ENCODE results near the gene CNTN4. TPM values are rescaled to one million over a fixed set of nuclear protein-coding genes. Genes with fewer than 3 reads are reported as not detected.

Gene CNTN4
- total RNA-seq, 3 donors from 2014 or later (not counting 1 experiment from before 2014, with no cell fraction given), result not detected

DNA sequence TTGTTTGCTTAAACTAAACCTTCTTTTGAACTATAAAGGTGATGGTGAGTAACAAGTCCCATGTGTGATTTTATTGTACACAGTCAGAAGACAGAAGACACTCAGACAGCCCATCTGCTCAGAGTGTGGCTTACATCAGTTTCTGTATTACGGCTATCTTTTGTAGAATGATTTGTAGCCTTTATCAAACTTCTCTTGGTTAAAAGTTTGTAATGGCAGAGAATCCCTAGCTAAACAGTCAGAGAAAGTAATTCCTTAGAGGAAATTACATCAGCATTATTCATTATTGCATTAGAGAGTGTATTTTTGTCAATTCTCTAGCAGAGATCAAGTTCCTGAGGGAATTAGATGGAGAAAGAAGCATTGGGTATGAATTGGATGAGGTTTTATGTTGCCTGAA is 500.8 kb downstream of the CNTN4 start:
- ATAC-seq (no peak), DNase-seq (no peak)
- intact Hi-C loops (cut with micrococcal nuclease), result no loop called here
- Mint-ChIP-seq H3K4me3 (no peak overlapping the region), H3K27me3 (ENCODE audit: low read depth in 2 of 2) (no peaks in the 10 kb centered on the region), H3K9me3 (peaks cover 2 to 3% of the 10 kb centered on the region in 2 donors), H3K4me1 (no peaks in the 10 kb centered on the region), H3K27ac (no peak overlapping the region), H3K36me3 (no peaks in the 10 kb centered on the region)
- H3K36me3 ChIP-seq (ENCODE audit: control insufficient read depth, insufficient read depth, low read length), result no peaks in the 10 kb centered on the region
- no peak overlapping the region for H3K27ac ChIP-seq (ENCODE audit: low read length)
- H3K4me3 ChIP-seq (ENCODE audit: low read length), result no peak overlapping the region
- H3K9me3 ChIP-seq (ENCODE audit: control insufficient read depth, insufficient read depth, low read length), result no peaks in the 10 kb centered on the region
- TF ChIP-seq, protein P1, sequence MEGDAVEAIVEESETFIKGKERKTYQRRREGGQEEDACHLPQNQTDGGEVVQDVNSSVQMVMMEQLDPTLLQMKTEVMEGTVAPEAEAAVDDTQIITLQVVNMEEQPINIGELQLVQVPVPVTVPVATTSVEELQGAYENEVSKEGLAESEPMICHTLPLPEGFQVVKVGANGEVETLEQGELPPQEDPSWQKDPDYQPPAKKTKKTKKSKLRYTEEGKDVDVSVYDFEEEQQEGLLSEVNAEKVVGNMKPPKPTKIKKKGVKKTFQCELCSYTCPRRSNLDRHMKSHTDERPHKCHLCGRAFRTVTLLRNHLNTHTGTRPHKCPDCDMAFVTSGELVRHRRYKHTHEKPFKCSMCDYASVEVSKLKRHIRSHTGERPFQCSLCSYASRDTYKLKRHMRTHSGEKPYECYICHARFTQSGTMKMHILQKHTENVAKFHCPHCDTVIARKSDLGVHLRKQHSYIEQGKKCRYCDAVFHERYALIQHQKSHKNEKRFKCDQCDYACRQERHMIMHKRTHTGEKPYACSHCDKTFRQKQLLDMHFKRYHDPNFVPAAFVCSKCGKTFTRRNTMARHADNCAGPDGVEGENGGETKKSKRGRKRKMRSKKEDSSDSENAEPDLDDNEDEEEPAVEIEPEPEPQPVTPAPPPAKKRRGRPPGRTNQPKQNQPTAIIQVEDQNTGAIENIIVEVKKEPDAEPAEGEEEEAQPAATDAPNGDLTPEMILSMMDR (IDR thresholded peaks at IDR 0.05), result no peak
- H3K4me1 ChIP-seq (ENCODE audit: control insufficient read depth, insufficient read depth, low read length), result no peaks in the 10 kb centered on the region
- H3K27me3 ChIP-seq (ENCODE audit: control insufficient read depth, insufficient read depth, low read length), result no peaks in the 10 kb centered on the region
- 100% methylated on average over 1 of the region's 1 CpG for WGBS (ENCODE audit: insufficient coverage)

DNA sequence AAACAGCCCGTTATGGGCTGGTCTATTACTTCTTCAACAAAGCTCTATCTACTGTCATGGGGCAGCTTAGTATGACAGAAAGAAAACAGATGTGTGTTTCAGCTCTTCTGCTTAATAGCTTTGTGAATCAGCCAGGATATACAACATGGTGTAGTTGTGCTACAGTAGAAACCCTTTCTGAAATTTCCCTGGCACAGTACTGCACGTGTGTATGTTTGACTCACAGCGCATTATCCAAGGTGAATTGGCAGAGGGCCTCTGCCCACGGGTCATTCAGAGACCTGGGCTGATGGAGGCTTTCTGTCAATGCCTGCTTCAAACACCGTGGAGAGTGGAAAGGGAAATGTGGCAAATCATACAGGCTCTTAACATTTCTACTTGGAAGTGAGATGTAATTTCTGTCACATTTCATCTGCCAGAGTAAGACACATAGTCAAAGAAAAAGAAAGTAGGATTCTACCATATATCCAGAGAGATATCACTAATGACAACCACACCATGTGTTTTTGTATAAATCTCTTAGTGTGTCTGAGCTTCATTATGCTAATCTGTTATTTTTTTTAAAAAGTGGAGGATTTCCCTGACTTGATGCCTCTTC is 505.1 kb downstream of the CNTN4 start:
- DNase-seq, result no peak
- Histone ChIP-seq H3K4me3 (ENCODE audit: low read length) (no peak overlapping the region), H3K27ac (ENCODE audit: low read length) (no peak overlapping the region), H3K27me3 (ENCODE audit: control insufficient read depth, insufficient read depth, low read length) (no peaks in the 10 kb centered on the region), H3K4me1 (ENCODE audit: control insufficient read depth, insufficient read depth, low read length) (no peaks in the 10 kb centered on the region), H3K9me3 (ENCODE audit: control insufficient read depth, insufficient read depth, low read length) (no peaks in the 10 kb centered on the region), H3K36me3 (ENCODE audit: control insufficient read depth, insufficient read depth, low read length) (no peaks in the 10 kb centered on the region)
- no peak overlapping the region for H3K27ac Mint-ChIP-seq
- no peak for ATAC-seq
- intact Hi-C loops (cut with micrococcal nuclease), result no loop called here
- TF ChIP-seq, protein P1 (IDR thresholded peaks at IDR 0.05), result no peak
- H3K4me1 Mint-ChIP-seq, result no peaks in the 10 kb centered on the region
- no peaks in the 10 kb centered on the region for H3K27me3 Mint-ChIP-seq (ENCODE audit: low read depth in 2 of 2)
- no peak overlapping the region for H3K4me3 Mint-ChIP-seq
- H3K9me3 Mint-ChIP-seq, result peaks cover 0 to 9% of the 10 kb centered on the region in 2 donors
- 80% methylated on average over 4 of the region's 5 CpGs for WGBS (ENCODE audit: insufficient coverage)
- no peaks in the 10 kb centered on the region for H3K36me3 Mint-ChIP-seq

DNA sequence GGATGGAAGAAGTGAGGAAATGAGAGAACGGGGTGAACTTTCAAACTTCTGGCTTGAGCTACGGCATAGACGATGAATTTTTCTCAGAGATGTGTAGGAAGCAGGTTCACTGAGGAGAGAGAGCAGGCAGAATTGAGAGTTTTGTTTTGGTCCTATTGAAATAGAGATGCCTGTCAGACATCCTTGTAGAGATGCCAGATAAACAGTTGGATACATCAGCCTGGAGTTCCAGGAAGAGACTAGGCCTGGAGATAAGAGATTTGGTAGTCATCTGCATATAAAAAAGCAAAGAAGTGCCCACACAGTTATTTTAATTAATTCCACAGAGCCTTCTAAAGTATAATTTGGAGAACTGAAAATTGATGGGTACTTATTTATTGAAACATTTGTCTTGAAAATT is 515.9 kb downstream of the CNTN4 start:
- 95% methylated on average over 3 of the region's 3 CpGs for WGBS (ENCODE audit: insufficient coverage)
- H3K27ac ChIP-seq (ENCODE audit: low read length), result no peak overlapping the region
- Mint-ChIP-seq H3K9me3 (peaks cover 3 to 9% of the 10 kb centered on the region in 2 donors), H3K4me1 (no peaks in the 10 kb centered on the region), H3K4me3 (no peak overlapping the region), H3K27ac (no peak overlapping the region), H3K27me3 (ENCODE audit: low read depth in 2 of 2) (no peaks in the 10 kb centered on the region), H3K36me3 (no peaks in the 10 kb centered on the region)
- ATAC-seq, result no peak
- no peaks in the 10 kb centered on the region for H3K4me1 ChIP-seq (ENCODE audit: control insufficient read depth, insufficient read depth, low read length)
- intact Hi-C loops (cut with micrococcal nuclease), result no loop called here
- no peak for DNase-seq
- TF ChIP-seq, protein P1 (IDR thresholded peaks at IDR 0.05), result no peak
- H3K9me3 ChIP-seq (ENCODE audit: control insufficient read depth, insufficient read depth, low read length), result no peaks in the 10 kb centered on the region
- no peak overlapping the region for H3K4me3 ChIP-seq (ENCODE audit: low read length)
- no peaks in the 10 kb centered on the region for H3K36me3 ChIP-seq (ENCODE audit: control insufficient read depth, insufficient read depth, low read length)
- no peaks in the 10 kb centered on the region for H3K27me3 ChIP-seq (ENCODE audit: control insufficient read depth, insufficient read depth, low read length)

DNA sequence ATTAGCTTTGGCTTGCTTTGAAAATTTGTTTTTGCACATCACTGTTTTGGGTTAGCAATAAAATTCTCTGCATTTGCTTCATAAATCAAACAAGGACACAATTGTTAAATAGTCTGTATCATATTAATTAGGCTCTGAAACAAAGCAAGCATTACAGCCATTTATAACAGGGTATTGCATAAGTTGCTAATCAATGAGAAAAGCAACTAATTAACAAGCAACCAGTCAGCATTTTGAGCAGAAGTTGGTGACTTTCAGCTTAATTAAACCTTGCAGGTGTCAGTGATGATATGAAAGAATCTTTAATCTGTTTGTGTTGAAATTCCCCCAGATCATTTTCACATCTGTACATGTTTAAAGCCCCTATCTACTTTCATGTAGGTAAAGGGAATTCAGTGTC is 516.4 kb downstream of the CNTN4 start:
- Mint-ChIP-seq H3K9me3 (peaks cover 3 to 9% of the 10 kb centered on the region in 2 donors), H3K4me3 (no peak overlapping the region), H3K27me3 (ENCODE audit: low read depth in 2 of 2) (no peaks in the 10 kb centered on the region), H3K36me3 (no peaks in the 10 kb centered on the region), H3K27ac (no peak overlapping the region), H3K4me1 (no peaks in the 10 kb centered on the region)
- Histone ChIP-seq H3K27me3 (ENCODE audit: control insufficient read depth, insufficient read depth, low read length) (no peaks in the 10 kb centered on the region), H3K27ac (ENCODE audit: low read length) (no peak overlapping the region), H3K4me3 (ENCODE audit: low read length) (no peak overlapping the region), H3K36me3 (ENCODE audit: control insufficient read depth, insufficient read depth, low read length) (no peaks in the 10 kb centered on the region), H3K9me3 (ENCODE audit: control insufficient read depth, insufficient read depth, low read length) (no peaks in the 10 kb centered on the region), H3K4me1 (ENCODE audit: control insufficient read depth, insufficient read depth, low read length) (no peaks in the 10 kb centered on the region)
- DNase-seq (no peak), ATAC-seq (no peak)
- TF ChIP-seq, protein P1 (IDR thresholded peaks at IDR 0.05), result no peak
- intact Hi-C loops (cut with micrococcal nuclease), result no loop called here
